22Rv1 (cell line): ENCODE measurements around the gene CHID1.
A peak's percentile ranks its signal among the peaks of the same experiment; 100 is the strongest.

Experiments
- H3K27ac ChIP-seq: fragments of 450-650 bp; 2 replicates; pipeline ENCODE4 v1.5.1; 2017
- CTCF ChIP-seq: fragments of 450-650 bp; IDR thresholded peaks from 2 replicates; pipeline ENCODE4 v1.5.1; 2017; ENCODE audit warnings: mild to moderate bottlenecking
- ZFX ChIP-seq: fragments of 450-650 bp; IDR thresholded peaks from 2 replicates; pipeline ENCODE4 v1.6.1; 2017; ENCODE audit warnings: antibody characterized with exemption, borderline replicate concordance

The CHID1 gene

DNA sequence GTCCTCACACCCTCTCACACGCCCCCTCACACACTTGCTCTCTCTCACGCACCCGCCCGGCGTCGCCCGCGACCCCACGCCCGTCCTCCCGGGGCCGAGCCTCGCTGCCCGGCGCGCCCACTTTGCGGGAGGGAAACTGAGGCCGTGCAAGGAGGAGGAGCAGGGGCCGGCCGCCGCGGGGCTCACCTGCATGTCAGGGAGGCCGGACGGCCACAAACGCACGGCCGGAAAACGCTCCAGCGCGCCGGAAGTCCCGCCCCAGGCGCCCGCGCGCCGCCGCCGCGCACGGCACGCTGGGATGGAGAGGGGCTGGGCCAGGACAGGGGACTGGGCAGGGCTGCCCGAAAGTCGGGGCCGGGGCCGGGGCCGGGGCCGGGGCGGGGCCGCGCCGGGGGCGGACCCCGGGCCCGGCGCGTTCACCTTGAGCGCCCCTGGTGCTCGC lies at the start of gene CHID1:
CHID1 (minus strand) TSS at position 222 of the 442 bp plus-strand sequence. CDS start 5,994 bp downstream, outside the sequence.
- H3K27ac ChIP-seq = peak within 1 kb of the TSS; percentile 66
- TF ChIP-seq ZFX (no peak), CTCF (peak; percentile 33; the same call in 1 of the 2 replicates)

GRCh38 chr11:959608-960007 lies 49.0 kb upstream of the CHID1 start:
- TF ChIP-seq CTCF (no peak), ZFX (no peak)
- H3K27ac ChIP-seq = no peak overlapping the region

- H3K27ac ChIP-seq = no peak overlapping the region
- TF ChIP-seq ZFX (no peak), CTCF (no peak)
These were observed 48.4 kb upstream of the CHID1 start for GRCh38 chr11:959027-959426.

- TF ChIP-seq CTCF (no peak), ZFX (no peak)
- no peak overlapping the region for H3K27ac ChIP-seq
These were observed 47.5 kb upstream of the CHID1 start for GRCh38 chr11:958101-958500.

- no peak overlapping the region for H3K27ac ChIP-seq
- TF ChIP-seq ZFX (no peak), CTCF (no peak)
These were observed 46.8 kb upstream of the CHID1 start for GRCh38 chr11:957212-957920.

DNA sequence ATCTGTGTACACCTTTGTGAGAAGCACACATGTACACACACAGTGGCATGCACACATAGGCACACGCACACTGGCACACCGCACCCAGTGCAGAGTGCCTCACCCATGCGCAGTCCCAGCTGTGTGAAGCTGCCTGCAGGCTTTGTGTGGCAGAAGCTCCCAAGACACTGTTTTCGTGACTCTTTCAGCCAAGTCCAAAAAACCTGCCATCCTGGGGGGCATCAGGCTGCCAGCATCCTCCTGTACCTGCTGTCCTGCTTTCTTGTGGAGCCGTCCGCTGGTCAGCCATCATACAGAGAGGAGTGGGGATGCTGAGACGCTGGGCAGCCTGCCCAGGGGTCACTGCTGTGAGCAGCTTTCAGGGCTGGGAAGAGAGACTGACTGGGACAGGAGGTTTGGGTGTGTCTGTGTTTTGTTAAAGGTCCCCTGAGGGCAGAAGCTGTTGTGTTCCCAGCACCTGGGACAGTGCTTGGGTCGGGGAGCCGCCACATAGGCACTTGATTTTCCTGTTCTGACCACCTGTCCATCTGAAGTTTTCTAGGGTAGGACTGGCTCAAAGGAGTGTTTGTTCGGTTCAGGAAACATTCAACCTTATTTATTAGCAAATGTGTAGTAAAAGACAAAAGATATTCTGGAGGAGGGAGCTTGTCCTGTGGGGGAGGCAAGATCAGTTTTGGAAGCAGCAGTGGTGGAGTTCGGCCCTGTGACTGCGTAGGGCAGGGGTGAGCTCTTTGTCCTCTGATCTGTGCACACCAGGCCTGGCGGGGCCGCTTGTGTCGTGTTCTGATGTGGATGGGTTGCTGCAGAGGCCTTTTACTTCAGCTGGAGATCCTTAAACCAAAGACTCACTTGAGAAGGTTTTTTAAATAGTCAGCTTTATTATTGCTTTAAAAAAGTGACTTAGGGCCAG lies 44.8 kb upstream of the CHID1 start:
- no peak for TF ChIP-seq ZFX
- TF ChIP-seq CTCF = no peak

More for the DNA sequence above, 44.8 kb upstream of the CHID1 start:
- H3K27ac ChIP-seq = peak overlapping the region; percentile 41
